CD4-positive, alpha-beta T cell treated with Interleukin-2 at 100 ng/mL for 4 hours (primary cell): Measurements from ENCODE around the gene NFE2L3.
A peak's percentile ranks its signal among the peaks of the same experiment; 100 is the strongest.

Experiments
- DNase-seq: peaks from one replicate; pipeline ENCODE4 v3.0.0-alpha.2; 2020; ENCODE audit warnings: low spot score

The NFE2L3 gene

DNA sequence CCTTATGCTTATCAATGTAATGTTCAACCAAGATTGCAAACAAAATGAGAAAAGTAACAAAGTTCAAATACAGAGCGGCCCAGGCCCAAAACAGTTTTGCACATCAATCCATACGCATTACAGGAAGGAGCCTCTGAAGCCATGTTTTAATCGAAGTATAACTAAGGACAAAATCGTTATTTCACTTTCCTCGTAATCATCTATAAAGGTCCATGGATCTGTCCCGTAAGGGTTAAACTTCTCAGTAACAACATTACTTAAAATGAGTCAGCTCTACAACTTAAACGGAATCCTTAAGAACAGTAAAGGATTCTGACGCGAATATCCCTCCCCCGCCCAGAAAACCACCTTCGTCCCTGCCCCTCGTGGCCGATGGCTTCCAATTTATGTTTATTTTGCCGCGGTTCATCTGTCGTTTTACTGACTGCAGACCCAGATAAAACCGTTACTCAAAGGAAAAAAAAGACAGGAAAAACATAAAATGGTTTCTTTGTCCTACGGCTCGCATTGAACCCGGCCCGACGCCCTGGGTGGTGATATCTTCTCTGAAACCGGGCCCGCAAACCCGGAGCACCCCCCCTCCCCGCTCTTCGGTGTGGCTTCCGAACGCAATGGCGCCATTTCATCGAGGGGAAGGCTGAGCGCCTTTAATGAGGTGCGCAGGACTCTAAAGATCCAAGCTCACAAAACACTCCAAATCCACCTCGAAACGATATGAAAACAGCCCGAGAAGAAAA lies 47.5 kb downstream of the NFE2L3 start:
- DNase-seq: peak; percentile 69

DNA sequence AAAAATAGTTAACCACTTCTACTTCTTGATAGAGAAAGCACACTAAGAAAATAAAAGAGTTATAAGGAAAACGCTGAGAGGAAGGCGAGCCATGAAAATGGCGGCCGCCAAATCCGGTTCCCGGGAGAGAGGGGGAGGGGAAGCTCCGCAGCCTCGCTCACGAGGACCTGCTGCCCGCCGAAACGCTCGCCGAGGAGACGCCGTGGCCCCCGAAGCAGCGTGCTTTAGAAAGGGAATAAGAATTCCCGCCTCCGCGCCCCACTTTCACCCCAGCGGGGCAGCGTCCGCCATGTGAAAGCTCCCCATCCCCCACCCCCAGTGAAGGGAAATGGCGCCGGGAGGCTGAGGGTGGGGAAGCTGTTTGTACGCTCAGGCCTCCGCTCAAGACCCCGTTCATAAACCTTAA lies 48.0 kb downstream of the NFE2L3 start:
- peak; percentile 66 for DNase-seq

DNA sequence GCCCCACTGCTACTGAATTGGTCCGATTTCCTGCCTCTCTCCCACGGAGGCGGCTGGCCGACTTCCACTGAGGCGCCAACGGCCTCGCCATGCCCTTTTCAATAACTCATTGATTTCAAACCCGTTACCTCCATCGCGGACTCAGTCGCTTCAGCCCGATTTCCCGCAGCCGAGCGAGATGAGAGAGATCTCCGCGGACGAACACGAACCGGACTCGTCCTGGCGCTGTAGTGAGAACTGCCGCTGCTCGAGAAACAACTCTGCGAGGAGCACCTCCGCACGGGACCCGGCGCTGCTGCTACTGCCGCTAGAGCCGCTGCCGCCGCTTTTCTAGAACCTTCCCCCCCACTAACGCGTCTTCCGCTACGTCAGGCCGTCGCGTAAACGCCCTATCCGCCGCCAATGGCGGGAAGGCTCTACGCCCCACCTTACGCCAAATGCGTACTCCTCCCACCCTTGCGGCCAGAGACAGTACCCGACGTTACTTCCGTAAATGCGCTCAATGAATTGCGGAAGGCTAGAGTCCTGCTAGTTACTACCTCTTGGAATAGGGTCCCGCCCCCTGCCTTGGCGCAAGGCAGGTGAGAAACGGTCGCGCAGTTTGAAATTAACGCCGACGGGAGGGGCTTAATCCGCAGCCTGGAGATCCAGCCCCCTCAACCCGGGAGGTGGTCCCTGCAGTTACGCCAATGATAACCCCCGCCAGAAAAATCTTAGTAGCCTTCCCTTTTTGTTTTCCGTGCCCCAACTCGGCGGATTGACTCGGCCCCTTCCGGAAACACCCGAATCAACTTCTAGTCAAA lies 48.6 kb downstream of the NFE2L3 start, which contains the start of gene HNRNPA2B1:
Gene HNRNPA2B1, minus strand, starts transcription at position 303 of the 803 bp plus-strand sequence. Its CDS starts 169 bp downstream, at position 134.
- DNase-seq: peak; percentile 99

DNA sequence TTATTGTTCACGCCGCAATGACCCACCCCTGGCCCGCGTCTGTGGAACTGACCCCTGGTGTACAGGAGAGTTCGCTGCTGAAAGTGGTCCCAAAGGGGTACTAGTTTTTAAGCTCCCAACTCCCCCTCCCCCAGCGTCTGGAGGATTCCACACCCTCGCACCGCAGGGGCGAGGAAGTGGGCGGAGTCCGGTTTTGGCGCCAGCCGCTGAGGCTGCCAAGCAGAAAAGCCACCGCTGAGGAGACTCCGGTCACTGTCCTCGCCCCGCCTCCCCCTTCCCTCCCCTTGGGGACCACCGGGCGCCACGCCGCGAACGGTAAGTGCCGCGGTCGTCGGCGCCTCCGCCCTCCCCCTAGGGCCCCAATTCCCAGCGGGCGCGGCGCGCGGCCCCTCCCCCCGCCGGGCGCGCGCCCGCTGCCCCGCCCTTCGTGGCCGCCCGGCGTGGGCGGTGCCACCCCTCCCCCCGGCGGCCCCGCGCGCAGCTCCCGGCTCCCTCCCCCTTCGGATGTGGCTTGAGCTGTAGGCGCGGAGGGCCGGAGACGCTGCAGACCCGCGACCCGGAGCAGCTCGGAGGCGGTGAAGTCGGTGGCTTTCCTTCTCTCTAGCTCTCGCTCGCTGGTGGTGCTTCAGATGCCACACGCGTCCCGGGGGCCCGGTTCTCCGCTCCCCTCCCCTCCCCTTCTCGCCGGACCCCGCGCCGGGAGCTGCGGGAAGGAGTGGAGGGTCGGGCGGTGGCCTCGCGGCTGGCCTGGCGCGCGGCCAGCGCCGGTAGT lies 49.4 kb downstream of the NFE2L3 start, which contains the start of gene CBX3:
Gene CBX3, plus strand, starts transcription at position 499 of the 772 bp plus-strand sequence. CDS start 1,254 bp downstream, outside the sequence.
- DNase-seq: peak; percentile 90

DNA sequence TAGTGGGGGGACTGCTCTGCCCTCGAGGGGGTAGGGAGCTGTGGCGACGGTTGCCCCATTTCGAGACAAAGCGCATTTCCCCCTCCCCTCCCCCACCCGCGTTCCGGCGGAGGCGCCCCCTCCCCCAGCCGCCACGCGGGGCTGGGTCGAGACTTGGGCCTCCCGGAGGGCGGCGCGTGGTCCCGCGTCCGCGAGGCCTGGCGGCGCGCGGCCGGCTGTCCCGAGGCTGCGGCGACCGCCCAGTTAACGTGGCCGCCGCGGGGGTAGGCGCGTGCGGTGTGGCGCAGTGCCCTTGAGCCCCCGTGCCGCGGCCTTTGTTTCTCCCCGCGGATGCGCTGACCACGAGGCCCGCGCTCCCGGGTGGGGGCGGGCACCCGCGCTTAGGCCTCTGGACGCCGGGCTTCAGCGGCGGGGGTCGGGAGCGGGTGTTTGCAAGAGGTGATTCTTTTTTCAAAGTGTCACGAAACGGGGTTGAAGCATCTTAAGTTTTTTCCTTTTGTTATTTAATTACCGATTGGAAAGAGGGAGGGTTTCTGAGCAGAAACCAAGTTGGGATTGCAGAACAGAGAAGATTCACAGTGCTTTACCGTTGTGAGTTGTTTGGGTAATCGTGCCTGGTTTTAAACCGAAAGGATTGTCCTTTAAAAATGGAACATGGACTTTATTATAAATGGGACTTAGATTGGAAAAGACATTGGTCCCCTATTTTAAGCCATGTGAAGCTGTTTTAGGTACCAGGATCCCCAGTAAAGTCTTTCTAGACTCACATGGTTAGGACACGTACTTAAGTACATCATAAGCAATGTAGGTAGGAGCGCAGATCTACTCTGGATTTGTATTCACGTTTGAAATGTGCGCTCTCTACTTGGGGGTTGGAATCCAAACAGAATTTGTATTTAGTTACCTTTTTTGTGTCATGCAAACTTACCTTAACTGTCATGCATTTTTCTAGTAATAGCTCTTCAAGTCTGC lies 50.3 kb downstream of the NFE2L3 start:
- DNase-seq: peak; percentile 44

DNA sequence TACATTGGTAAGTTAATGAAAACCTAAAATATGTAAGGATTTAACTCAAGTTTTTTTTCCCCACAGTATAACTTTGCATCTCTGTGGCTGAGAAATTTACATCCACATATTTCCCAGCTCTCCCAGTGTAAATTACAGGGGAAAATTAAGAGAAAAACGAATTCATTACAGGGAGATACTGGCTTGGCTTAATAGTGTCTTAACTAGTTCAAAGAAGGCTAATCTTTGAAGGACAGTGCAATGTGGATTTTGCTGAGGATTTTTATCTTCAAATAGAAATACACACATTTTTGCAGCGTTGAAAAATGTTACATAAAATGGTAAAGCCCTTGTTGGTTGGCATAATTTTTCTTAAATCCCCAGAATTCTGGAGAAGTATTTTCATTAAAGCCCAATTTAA lies 51.0 kb downstream of the NFE2L3 start:
- no peak for DNase-seq

DNA sequence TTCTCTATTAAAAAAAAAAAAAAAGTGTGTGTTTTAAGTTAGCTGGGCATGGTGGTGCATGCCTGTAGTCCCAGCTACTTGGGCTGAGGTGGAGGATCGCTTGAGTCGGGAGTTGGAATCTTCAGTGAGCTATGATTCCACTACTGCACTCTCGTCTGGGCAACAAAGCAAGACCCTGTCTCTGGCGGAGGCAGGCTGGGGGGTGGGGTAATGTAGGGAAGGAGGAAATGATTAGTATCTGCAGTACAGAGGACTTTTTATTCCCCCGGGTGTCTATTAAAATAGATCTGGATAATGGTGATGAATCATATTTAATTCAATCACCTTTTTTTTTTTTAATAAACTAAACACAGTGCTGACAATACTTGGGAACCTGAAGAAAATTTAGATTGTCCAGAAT lies 56.0 kb downstream of the NFE2L3 start:
- no peak for DNase-seq

DNA sequence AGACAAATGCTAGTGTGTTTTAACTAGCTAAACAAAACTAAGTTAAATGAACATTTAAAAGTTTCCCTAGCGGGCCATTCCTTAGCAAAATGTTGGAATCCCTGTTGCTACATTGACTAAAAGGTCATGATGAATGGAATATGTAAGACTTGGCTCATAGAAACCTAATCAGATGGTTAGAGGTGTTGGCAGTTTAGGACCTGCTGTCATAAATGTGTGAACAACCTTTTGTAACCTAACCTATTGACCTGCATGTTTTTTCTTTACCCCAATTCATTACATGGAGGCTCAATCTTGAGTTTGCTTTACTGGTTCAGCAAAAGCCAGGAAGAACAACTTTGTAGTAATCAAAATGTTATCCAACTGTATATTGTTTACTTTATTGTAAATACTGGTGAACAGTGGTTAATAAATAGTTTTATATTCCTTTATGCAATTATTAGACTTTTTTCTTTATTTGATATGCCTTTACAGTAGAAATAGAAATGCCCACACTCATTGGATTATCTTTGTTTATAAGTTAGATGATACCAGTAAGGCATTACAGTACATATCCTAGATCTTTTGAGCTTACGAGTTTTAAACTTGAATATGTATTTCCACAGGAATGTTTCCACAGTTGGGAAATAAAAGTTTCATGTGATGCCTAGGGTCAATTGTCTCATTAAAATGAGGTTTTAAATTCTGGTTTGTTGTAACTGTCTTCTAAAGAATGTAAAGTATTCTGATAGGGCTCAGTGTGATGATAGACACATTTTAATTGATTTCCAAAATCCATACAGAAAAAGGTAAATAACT lies 61.1 kb downstream of the NFE2L3 start:
- no peak for DNase-seq

DNA sequence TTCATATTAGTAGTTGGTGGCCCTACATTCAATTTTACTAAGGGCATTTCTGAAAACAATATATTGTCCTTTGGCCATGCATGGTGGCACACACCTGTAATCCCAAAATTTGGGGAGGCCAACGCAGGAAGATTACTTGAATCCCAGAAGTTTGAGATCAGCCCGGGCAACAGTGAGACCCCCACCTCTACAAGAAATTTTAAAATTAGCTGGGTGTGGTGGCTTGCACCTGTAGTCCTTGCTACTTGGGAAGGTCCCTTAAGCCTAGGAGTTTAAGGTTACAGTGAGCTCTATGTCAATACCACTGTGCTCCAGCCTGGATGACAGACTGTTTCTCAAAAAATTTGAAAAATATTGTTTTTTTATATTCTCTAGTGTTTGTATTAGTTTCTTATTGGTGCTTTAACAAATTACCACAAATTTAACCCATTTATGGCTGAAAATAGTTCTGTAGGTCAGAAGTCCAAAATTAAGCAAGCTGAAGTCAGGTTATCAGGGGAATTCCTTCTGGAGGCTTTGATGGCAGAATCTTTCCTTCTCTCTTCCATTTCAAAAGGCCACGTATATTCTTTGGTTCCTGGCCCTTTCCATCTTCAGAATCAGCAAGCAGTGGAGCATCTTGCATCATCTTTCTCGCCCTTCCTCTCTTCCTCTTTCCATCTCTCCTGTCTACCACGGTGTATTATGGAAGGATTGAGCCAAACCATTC lies 62.0 kb downstream of the NFE2L3 start:
- DNase-seq: no peak

DNA sequence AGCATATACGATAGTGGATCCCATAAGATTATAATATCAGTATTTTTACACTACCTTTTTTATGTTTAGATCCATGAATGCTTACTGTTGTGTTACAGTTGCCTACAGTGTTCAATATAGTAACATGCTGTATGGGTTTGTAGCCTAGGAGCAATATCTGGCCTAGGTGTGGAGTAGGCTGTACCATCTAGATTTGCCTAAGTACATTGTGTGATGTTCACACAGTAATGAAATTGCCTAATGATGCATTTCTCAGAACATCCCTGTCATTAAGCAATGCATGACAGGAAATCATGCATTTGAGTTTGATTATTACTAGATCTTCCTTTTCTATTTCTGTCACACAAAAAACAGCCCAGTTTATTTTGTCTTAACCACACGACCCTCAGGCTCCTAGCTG lies 64.1 kb downstream of the NFE2L3 start:
- no peak for DNase-seq

DNA sequence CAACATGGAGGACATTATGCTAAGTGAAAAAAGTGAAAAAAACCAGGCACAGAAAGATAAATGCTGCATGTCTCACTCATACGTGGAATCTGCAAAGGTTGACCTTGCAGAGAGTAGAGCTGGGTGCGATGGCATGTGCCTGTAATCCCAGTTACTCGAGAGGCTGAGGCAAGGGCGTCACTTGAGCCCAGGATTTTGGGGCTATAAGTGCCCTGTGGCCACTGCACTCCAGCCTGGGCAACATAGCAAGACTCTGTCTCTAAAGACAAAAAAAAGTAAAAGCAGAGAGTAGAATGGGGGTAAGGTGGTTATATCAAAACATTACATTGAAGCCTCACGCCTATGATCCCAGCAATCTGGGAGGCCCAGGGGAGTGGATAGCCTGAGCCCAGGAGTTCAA lies 72.4 kb downstream of the NFE2L3 start:
- DNase-seq: no peak

DNA sequence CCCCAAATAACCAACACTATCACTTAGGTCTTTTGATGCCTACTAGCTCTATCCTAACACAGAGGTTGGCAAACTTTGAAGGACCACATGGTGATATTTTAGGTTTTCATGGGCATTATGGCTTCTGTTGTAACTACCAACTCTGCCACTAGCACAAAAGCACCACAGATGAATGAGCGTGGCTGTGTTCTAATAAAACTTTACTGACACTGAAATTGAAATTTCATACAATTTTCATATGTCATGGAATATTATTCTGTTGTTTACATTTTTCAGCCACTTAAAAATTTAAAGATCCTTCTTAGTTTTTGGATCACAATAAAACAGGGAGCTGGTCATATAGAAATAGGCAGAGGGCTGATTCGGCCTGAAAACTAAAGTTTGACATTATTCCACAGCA lies 76.0 kb downstream of the NFE2L3 start:
- DNase-seq: no peak

DNA sequence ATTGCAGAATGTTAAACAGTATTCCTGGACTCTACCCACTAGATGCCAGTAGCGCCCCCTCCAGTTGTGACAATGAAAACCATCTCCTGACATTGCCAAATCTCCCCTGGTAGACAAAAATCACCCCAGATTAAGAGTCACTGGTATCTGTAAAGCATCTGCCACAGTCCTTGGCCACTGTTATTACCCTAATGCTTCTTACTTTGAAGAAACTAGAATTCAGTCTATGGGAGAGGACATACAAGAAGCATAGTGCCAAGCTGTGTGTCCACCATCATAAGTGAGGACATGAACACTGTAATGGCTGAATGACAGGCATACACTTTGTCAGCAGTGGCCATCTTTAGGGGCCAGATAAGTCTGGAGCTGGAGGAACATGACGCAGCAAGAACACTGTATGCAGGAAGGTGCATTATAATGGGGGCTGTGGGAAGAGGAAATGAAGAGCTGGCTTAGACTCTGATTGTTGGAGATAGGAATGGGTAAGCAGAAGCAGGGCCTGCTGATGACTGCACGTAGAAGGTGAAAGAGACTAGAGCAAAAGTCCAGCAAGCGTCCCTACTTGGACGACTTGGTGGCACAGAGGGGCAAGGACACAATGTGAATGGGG lies 82.0 kb downstream of the NFE2L3 start:
- DNase-seq: no peak
